Measurements from ENCODE around the gene FGR.

GRCh38 chr1:27618341-27619082, 16.5 kb downstream of the FGR start:
- TF ChIP-seq POLR2AphosphoS5 (IDR thresholded peaks at IDR 0.05; ENCODE audit: borderline replicate concordance, low read depth, low read length), result no peak
- no peak for TF ChIP-seq EZH2 (IDR thresholded peaks at IDR 0.05)
